Fibroblast of skin of left biceps (primary cell): ENCODE results near the gene IDS.
"Not testable (repeated sequence)": the region's sequence is repeated elsewhere in the genome, so short reads cannot be mapped to it uniquely, and the experiment has no call there.

Source experiments
- DNase-seq, 2 experiments: peaks; one replicate each; pipeline ENCODE4 v3.0.0-alpha.2; 2013; ENCODE audit warnings: low read depth in 2 of 2

The IDS gene

GRCh38 chrX:149526318-149527033 is 21.4 kb upstream of the IDS start:
- not testable (repeated sequence) for DNase-seq

DNA sequence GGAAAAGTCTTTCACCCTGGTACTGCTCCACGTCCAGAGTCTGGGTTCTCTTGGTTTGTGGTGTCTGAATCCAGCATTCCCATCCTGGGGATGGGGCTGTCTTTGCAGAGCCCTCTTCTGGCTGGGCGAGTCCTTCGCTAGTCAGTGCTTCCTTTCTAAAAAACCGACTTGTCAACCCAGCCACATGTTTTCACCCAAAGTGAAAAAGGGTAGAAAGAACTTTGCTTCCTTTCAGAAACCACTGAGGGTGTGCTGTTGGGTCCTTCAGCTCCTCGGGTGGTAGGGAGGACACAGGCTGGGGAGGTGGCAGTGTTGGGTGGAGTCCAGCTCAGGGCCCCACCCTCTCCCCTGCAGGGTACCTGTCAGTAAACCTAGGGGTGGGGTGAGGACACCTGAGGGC is 20.8 kb upstream of the IDS start:
- DNase-seq, result not testable (repeated sequence)

GRCh38 chrX:149525389-149525788 is 20.3 kb upstream of the IDS start:
- peak in 1 of 2 experiments; percentile 9 for DNase-seq

DNA sequence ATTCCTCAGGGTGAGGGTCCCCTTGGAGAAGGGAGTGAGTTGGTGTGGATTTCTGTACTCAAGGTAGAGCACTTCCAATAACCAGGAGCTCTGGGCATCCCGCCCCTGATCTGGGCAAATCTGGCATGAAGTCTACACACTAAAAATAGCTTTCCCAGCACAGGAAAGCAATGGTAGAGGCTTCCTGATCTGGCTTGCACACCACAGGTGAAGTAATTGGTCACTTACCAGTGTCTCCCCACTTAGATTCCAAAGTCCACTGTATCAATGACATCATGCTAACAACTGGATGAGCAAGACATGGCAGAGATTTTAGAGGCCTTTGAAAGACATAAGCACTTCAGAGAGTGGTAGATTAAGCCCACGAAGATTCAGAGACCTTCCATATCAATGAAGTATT is 17.8 kb upstream of the IDS start:
- DNase-seq, result no peak

DNA sequence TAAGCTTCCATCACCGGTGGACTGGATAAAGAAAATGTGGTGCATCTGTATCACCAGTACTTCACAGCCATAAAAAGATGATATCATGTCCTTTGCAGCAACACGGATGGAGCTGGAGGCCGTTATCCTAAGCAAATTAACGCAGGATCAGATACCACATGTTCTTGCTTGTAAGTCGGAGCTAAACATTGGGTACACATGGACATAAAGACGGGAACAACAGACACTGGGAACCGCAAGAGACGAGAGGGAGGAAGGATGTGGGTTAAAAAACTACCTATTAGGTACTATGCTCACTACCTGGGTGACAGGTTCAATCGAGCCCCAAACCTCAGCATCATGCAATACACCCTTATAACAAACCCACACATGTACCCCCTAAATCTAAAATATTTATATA is 16.3 kb upstream of the IDS start:
- no peak for DNase-seq

GRCh38 chrX:149520636-149521277 is 15.7 kb upstream of the IDS start:
- DNase-seq, result not testable (repeated sequence)

GRCh38 chrX:149518236-149518635 is 13.1 kb upstream of the IDS start:
- DNase-seq, result no peak

- DNase-seq, result no peak
Observed at GRCh38 chrX:149517308-149517707, 12.2 kb upstream of the IDS start.

GRCh38 chrX:149516604-149517003 is 11.5 kb upstream of the IDS start:
- no peak for DNase-seq

DNA sequence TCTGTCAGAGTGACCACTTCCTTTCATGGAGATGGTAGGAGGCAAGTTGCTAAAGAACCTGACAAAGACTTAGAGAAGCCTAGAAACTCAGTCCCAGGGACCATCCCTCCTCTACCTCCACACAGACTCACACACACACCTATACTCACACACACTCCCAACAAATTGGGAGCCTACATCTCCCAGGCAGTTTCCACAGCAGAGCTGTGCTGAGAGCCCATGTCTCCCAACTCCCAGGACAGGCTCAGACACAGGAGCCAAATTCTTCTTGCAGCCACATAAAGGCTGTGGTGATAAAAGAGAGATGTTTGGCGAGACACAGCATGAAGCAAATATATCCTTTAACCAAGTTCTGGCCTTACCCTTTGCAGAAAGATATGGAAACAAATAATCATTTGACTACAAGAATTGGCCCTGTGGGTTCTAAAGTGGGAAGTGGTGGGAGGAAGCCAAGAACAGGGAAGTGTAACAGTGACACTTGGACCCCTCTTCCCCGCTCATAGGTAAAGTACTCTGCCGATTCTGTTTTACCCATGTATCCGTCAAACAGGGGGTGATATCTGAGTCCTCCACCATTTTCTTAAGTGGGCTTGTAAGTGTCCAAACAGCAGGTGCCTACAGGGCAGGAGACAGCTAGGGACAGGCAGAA is 11.0 kb upstream of the IDS start:
- no peak for DNase-seq

DNA sequence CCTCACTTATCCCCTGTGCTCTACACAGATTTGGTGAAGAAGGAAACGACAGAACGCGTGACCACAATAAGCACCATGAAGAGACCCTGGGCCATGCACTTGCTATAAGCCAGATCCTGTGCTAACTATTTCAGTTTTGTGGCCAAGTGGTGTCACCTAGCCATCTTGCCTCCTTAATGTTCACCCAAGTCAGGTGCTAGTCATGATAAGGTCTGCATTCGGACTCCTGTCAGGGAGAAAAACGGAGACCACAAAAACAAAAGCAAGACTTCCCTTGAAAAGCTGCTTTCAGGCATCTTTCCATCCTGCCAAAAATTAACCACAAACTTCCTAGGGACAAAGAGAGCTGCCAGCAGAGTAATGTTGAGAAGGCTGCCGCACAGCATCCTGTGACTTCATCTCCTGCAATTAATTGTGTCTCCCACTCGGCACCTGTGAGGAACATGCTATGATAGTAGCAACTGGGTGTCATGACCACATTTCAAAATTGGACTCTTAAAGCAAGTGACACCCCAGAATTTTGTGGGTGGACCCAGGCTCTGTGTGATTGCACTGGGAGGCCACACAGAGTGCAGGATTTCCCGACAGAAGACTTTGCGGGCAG is 8.8 kb upstream of the IDS start:
- DNase-seq, result peak in 1 of 2 experiments; percentile 8

GRCh38 chrX:149512225-149512885 is 7.2 kb upstream of the IDS start:
- no peak for DNase-seq

- no peak for DNase-seq
Observed at GRCh38 chrX:149511081-149511480, 6.0 kb upstream of the IDS start.

GRCh38 chrX:149510386-149510785 is 5.3 kb upstream of the IDS start:
- DNase-seq, result no peak

DNA sequence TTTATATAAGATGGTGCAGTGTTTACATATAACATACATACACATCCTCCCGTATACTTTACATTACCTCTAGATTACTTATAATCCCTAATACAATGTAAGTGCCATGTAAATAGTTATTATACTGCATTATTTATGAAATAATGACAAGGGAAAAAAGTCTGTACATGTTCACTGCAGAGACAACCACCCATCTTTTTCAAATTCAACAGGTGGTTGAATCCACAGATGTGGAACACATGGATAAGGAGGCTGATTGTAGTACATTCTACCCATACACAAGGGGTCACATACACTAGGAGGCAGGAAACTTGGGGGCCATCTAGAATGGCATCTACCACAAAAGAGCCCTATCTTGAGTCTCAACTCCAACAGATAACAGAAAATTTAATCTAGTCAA is 3.4 kb upstream of the IDS start:
- no peak for DNase-seq

GRCh38 chrX:149506349-149506748 is 1.2 kb upstream of the IDS start:
- DNase-seq, result no peak

DNA sequence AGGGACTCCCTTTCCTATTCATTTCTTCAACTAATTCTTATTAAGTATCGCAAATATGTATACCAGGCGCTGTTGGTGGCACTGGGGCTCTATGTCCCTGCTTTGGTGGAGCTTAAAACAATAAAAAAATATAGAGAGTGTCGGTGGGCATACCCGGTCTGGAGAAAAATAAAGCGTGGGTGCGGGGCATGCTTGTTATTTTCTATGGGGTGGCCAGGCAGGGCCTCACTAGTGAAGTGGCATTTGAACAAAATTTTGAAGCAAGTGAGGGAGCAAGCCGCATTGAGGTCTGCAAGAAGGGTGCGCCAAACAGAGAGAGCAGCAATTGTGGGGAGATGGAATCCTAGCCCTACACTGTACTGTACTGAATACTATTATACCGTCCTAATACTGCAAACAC is 565 bp upstream of the IDS start:
- no peak for DNase-seq

DNA sequence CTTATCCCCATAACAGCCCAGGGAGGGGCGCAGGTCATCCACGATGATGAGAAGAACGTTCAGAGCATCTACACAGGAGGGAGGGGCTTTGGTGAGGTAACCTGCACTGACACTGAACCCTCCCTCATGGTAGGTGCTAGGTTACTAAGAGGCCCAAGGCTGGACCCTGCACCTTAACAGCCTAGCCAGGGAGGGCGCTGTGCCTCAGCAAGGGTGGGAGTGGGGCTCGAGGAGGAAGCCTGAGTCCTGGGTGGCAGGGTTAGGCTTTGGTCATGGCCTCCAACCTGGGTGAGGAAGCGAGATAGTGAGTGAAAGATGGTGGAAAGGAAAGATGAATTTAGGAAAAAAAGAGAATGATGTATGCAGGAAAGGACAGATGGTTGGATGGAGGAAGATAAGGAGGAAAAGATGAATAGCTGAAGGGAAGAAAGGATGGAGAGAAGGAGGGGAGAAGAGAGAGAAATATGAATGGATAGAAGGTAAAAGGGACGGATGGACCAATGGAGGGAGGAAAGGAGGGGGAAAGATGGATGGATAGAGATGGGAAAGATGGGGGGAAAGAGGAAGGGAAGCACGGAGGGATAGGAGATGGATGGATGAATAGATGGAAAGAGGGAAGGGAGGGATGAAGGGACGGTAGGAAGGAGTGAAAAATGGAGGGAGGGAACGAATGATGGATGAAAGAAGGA is 736 bp downstream of the IDS start:
- no peak for DNase-seq

DNA sequence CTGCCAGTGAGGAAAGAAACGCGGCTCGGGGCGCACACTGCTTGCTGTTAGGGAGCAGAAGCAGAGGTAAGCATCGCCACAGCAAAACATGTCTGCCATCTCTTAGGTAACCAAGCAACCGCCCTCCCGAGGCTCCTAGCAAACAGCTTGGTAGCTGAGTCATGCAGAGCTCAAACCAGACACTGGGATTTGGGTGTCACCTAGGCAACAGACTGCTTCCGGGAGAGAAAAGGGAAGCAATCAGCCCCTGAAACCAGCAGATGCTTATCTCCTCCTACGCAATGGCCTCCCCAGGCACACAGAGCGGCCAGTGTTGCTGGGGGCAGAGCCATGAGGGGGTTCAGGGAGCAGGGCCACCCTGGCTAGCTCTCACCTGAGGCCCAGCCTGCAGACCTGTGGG is 1.7 kb downstream of the IDS start:
- not testable (repeated sequence) for DNase-seq

DNA sequence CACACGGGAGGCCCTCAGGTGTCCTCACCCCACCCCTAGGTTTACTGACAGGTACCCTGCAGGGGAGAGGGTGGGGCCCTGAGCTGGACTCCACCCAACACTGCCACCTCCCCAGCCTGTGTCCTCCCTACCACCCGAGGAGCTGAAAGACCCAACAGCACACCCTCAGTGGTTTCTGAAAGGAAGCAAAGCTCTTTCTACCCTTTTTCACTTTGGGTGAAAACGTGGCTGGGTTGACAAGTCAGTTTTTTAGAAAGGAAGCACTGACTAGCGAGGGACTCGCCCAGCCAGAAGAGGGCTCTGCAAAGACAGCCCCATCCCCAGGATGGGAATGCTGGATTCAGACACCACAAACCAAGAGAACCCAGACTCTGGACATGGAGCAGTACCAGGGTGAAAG is 2.2 kb downstream of the IDS start:
- not testable (repeated sequence) for DNase-seq

GRCh38 chrX:149499766-149500165 is 5.3 kb downstream of the IDS start:
- no peak for DNase-seq

DNA sequence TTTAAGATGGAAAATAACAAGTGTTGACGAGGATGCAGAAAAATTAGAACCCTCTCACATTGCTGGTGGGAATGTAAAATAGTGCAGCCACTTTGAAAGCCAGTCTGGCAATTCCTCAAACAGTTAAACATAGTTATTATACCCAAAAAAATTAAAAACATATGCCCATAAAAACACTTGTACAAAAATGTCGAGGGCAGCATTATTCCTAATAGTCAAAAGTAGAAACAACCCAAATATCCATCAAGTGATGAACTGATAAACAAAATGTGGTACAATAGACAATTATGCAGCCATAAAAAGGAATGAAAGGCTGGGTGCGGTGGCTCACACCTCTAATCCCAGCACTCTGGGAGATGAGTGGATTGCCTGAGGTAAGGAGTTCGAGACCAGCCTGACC is 6.3 kb downstream of the IDS start:
- no peak for DNase-seq
